HG03159 (cell line): ENCODE results near the gene CSHL1.

Experiments
- ATAC-seq: cut with Tn5 transposase; IDR thresholded peaks from one replicate; pipeline ENCODE4 v1.9.1; 2021; ENCODE audit warnings: mild to moderate bottlenecking, moderate library complexity; ENCODE audit not compliant: unreplicated experiment

Gene CSHL1

GRCh38 chr17:63911041-63911635, at the start of gene CSHL1:
TSS of gene CSHL1 (minus strand) at chr17:63911258. CDS start at chr17:63911196, 62 bp downstream.
- ATAC-seq: no peak

- no peak for ATAC-seq
Measured at GRCh38 chr17:63960430-63960829, 49.4 kb upstream of the CSHL1 start.

GRCh38 chr17:63960006-63960405, 48.9 kb upstream of the CSHL1 start:
- no peak for ATAC-seq

- ATAC-seq: no peak
Measured at GRCh38 chr17:63956296-63956920, 45.4 kb upstream of the CSHL1 start.

GRCh38 chr17:63955791-63956190, 44.7 kb upstream of the CSHL1 start:
- ATAC-seq: no peak

- no peak for ATAC-seq
Measured at GRCh38 chr17:63955232-63955631, 44.2 kb upstream of the CSHL1 start.

GRCh38 chr17:63954402-63955063, 43.5 kb upstream of the CSHL1 start:
- peak; percentile 67 for ATAC-seq

GRCh38 chr17:63950940-63951907, 40.2 kb upstream of the CSHL1 start:
- ATAC-seq: no peak

GRCh38 chr17:63949576-63950250, 38.7 kb upstream of the CSHL1 start:
- ATAC-seq: no peak

- no peak for ATAC-seq
Measured at GRCh38 chr17:63948521-63948920, 37.5 kb upstream of the CSHL1 start.

- no peak for ATAC-seq
Measured at GRCh38 chr17:63947711-63948330, 36.8 kb upstream of the CSHL1 start.

GRCh38 chr17:63946440-63947363, 35.6 kb upstream of the CSHL1 start:
- ATAC-seq: no peak

GRCh38 chr17:63945784-63946439, 34.9 kb upstream of the CSHL1 start:
- ATAC-seq: peak; percentile 48

GRCh38 chr17:63944736-63945499, 33.9 kb upstream of the CSHL1 start:
- no peak for ATAC-seq

- no peak for ATAC-seq
Measured at GRCh38 chr17:63943745-63944144, 32.7 kb upstream of the CSHL1 start.

- no peak for ATAC-seq
Measured at GRCh38 chr17:63942309-63942985, 31.4 kb upstream of the CSHL1 start.

- no peak for ATAC-seq
Measured at GRCh38 chr17:63941751-63942150, 30.7 kb upstream of the CSHL1 start.
